Lung (tissue), 12 donors: ENCODE measurements around the gene MIP. TPM values are rescaled to one million over a fixed set of nuclear protein-coding genes. Genes with fewer than 3 reads are reported as not detected.
"Not testable (repeated sequence)": the region's sequence is repeated elsewhere in the genome, so short reads cannot be mapped to it uniquely, and the experiment has no call there.

ENCODE experiments used
- ATAC-seq: fragments of 200-7000 bp; cut with Tn5 transposase; one replicate; pipeline ENCODE4 v1.9.1; 2020; ENCODE audit warnings: moderate number of reproducible peaks; ENCODE audit not compliant: insufficient read depth, low FRiP score
- DNase-seq, 3 donors: peaks; one replicate each; pipeline ENCODE4 v3.0.0-alpha.2; 2013 to 2017
- H3K27ac ChIP-seq, 2 donors: one replicate each; pipeline ENCODE4 v1.5.1; 2013; ENCODE audit warnings: mild to moderate bottlenecking in 2 of 2, moderate library complexity in 2 of 2, control low read depth in 1 of 2, inconsistent platforms in 1 of 2, low read depth in 1 of 2, low read length in 1 of 2
- H3K27me3 ChIP-seq, 3 donors: one replicate each; pipeline ENCODE4 v1.5.1; 2013; ENCODE audit warnings: low read length in 2 of 3; ENCODE audit not compliant: control insufficient read depth in 3 of 3, insufficient read depth in 3 of 3
- H3K36me3 ChIP-seq, 4 donors: one replicate each; pipeline ENCODE4 v1.5.1; 2013; ENCODE audit warnings: low read length in 4 of 4, mild to moderate bottlenecking in 1 of 4, moderate library complexity in 1 of 4; ENCODE audit not compliant: control insufficient read depth in 4 of 4, insufficient read depth in 4 of 4
- H3K4me1 ChIP-seq, 5 donors: one replicate each; pipeline ENCODE4 v1.5.1; 2013; ENCODE audit warnings: low read length in 5 of 5, mild to moderate bottlenecking in 2 of 5, moderate library complexity in 1 of 5; ENCODE audit not compliant: control insufficient read depth in 5 of 5, insufficient read depth in 5 of 5
- H3K4me3 ChIP-seq: one replicate; pipeline ENCODE4 v1.5.1; 2013; ENCODE audit warnings: mild to moderate bottlenecking, control low read depth, moderate library complexity
- H3K9ac ChIP-seq, 2 donors: one replicate each; pipeline ENCODE4 v1.5.1; 2013; ENCODE audit warnings: low read length in 2 of 2, control low read depth in 1 of 2; ENCODE audit not compliant: insufficient read depth in 1 of 2
- H3K9me3 ChIP-seq, 4 donors: one replicate each; pipeline ENCODE4 v1.5.1; 2013; ENCODE audit warnings: low read length in 3 of 4, mild to moderate bottlenecking in 1 of 4, moderate library complexity in 1 of 4; ENCODE audit not compliant: control insufficient read depth in 4 of 4, insufficient read depth in 3 of 4
- WGBS, 2 donors: extraction: QIAGEN DNeasy Blood & Tissue Kit; methylation state at CpG; one replicate each; pipeline ENCODE4 v1.1.7; 2013; 5-methylcytosine and 5-hydroxymethylcytosine counted together
- polyA plus RNA-seq, 2 donors: library from polyadenylated mRNA; stranded (reverse); fragments of 200-250 nt; gene quantifications; one replicate each; pipeline ENCODE4 v1.2.1, GENCODE V29; 2013
- total RNA-seq, 2 donors: library from RNA; depleted of rRNA in 1 of 2; stranded (reverse); fragments of >200 nt in 1 of 2; gene quantifications; one replicate each; pipeline ENCODE4 v1.2.1, GENCODE V29; 2014 to 2021
- TF ChIP-seq, protein P1 (sequence below): IDR thresholded peaks from 2 replicates; pipeline ENCODE4 v1.5.1; 2012; ENCODE audit warnings: mild to moderate bottlenecking; ENCODE audit errors: control extremely low read depth, extremely low read depth
- donor health status: control.
- donor health status: control.
- donor health status: Bipolar disorder and iron deficiency.
- donor health status: healthy.
- donor health status: DM: yes; HTN: yes; CAD: no.

MIP gene
- total and polyA plus RNA-seq, 4 donors, result 0.06 to 0.08 TPM; not detected in 2

DNA sequence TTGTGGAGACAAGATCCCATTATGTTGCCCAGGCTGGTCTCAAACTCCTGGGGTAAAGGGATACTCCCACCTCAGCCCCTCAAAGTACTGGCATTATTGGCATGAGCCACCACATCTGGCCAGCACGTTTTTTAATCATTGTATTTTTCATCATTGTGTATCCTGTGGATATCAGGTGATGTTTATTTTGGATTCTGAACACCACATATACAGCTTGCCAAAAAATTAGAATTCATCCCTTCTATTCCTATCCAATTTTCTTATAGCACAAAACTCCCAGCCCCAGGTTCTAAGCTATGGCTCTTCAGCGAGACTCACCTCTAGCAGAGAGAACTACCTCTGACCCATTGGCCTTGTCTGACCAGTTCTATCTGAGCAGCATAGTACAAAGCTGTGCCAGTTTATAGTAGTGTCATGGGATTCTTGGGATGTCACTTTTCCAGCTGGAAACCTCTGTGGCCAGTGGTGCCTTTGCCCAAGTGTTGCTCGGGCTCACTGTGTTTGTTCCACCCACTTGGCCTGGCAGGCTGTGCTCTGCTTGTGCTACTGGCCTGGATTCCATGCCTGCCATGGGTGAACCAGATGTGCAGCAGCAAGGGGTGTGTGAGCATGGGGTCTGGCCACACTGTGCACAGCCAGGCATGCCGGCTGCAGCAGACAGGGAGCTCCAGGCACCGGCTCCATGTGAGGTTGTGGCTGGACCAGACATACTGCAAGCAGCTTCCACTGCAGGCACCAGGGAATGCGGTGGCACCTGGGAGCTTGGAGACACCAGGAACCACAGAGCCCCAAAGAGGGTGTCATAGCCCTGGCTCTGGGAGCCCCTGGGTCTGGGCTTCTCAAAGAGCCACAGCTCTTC is 42.4 kb downstream of the MIP start:
- Histone ChIP-seq H3K4me1 (no peaks in the 10 kb centered on the region), H3K27ac (no peak overlapping the region), H3K36me3 (peaks cover 0 to 2% (median 0%) of the 10 kb centered on the region in 4 donors), H3K4me3 (no peak overlapping the region), H3K9me3 (no peaks in the 10 kb centered on the region), H3K27me3 (no peaks in the 10 kb centered on the region), H3K9ac (no peak overlapping the region)
- DNase-seq (no peak), ATAC-seq (no peak)
- 83 to 90% methylated on average over 6 of the region's 6 CpGs for WGBS, 2 donors
- TF ChIP-seq, protein P1, sequence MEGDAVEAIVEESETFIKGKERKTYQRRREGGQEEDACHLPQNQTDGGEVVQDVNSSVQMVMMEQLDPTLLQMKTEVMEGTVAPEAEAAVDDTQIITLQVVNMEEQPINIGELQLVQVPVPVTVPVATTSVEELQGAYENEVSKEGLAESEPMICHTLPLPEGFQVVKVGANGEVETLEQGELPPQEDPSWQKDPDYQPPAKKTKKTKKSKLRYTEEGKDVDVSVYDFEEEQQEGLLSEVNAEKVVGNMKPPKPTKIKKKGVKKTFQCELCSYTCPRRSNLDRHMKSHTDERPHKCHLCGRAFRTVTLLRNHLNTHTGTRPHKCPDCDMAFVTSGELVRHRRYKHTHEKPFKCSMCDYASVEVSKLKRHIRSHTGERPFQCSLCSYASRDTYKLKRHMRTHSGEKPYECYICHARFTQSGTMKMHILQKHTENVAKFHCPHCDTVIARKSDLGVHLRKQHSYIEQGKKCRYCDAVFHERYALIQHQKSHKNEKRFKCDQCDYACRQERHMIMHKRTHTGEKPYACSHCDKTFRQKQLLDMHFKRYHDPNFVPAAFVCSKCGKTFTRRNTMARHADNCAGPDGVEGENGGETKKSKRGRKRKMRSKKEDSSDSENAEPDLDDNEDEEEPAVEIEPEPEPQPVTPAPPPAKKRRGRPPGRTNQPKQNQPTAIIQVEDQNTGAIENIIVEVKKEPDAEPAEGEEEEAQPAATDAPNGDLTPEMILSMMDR, result no peak

- no peak for ATAC-seq
- no peaks in the 10 kb centered on the region for H3K4me1 ChIP-seq
Measured at GRCh38 chr12:56410768-56411167, 43.7 kb downstream of the MIP start.

DNA sequence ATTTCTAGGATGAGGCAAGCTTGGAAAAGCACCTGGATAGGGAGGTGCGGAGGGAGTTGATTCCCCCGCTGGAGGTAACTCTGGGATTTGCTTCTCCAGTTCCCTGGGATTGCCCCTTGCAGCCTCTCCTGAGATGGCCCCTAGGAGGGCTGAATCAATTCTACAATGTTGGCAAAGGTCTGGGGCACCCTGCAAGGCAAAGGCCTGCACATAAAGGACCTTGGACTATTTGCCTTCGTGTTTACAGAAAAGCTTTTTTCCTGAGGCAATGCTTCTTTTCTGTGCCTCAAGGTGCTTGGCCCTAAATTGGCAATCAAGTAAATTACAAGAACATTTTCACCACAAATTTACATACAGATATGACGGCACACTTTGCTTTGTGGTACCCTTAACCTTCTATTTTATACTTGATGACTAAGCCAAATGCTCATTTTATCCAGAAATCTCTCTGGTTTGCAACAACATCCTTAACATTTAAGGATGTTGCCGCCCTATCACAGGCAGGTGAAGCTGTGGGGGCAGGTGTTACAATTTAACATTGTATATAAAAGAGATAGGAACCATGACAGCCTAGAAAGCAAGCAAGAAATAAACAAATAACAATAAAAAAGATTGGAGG is 45.5 kb downstream of the MIP start:
- ATAC-seq, result no peak
- DNase-seq, result no peak
- H3K9ac ChIP-seq, result no peak overlapping the region
- H3K27me3 ChIP-seq, result no peaks in the 10 kb centered on the region
- H3K4me1 ChIP-seq, result no peaks in the 10 kb centered on the region
- TF ChIP-seq, protein P1, result no peak
- H3K9me3 ChIP-seq, result no peaks in the 10 kb centered on the region
- no peaks in the 10 kb centered on the region for H3K36me3 ChIP-seq
- no peak overlapping the region for H3K4me3 ChIP-seq
- no peak overlapping the region for H3K27ac ChIP-seq
- 90 to 94% methylated on average over 5 of the region's 5 CpGs for WGBS, 2 donors

More at GRCh38 chr12:56410768-56411167, 43.7 kb downstream of the MIP start:
- Histone ChIP-seq H3K27ac (no peak overlapping the region), H3K4me3 (no peak overlapping the region), H3K9ac (no peak overlapping the region), H3K9me3 (no peaks in the 10 kb centered on the region), H3K27me3 (no peaks in the 10 kb centered on the region), H3K36me3 (peaks cover 0 to 2% (median 0%) of the 10 kb centered on the region in 4 donors)
- TF ChIP-seq, protein P1, result no peak
- WGBS, 2 donors, result 89 to 95% methylated on average over 4 of the region's 4 CpGs
- DNase-seq, result no peak

DNA sequence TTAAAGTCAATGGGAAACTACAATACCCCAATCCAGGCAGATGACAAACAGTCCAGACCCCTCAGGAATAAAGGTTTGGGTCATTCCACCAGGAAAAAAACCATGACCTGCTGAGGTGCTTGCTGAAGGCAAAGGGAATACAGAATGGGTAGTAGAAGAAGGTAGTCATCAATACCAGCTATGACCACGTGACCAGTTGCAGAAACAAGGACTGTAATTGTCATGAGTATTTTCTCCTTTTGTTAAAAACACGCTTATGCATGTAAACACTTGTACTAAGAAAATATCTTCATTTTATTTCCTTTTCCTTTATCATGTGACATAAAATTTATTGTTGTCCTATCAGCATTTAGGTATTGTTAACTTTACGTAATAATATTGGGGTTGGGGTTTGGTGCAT is 50.2 kb downstream of the MIP start:
- not testable (repeated sequence) for H3K9me3 ChIP-seq, H3K27ac ChIP-seq

GRCh38 chr12:56401612-56402011 is 52.8 kb downstream of the MIP start:
- H3K36me3 ChIP-seq, H3K9me3 ChIP-seq, H3K27me3 ChIP-seq, H3K9ac ChIP-seq, DNase-seq, H3K27ac ChIP-seq, H3K4me1 ChIP-seq, H3K4me3 ChIP-seq, ATAC-seq: not testable (repeated sequence)

More for the DNA sequence above, 50.2 kb downstream of the MIP start:
- not testable (repeated sequence) for DNase-seq, H3K27me3 ChIP-seq, H3K9ac ChIP-seq, ATAC-seq, H3K4me3 ChIP-seq, H3K36me3 ChIP-seq, H3K4me1 ChIP-seq
- WGBS, 2 donors, result 62 to 92% methylated on average over 3 of the region's 3 CpGs

- H3K27ac ChIP-seq, ATAC-seq, H3K4me3 ChIP-seq, DNase-seq, H3K27me3 ChIP-seq, H3K9me3 ChIP-seq, H3K4me1 ChIP-seq, H3K36me3 ChIP-seq, H3K9ac ChIP-seq: not testable (repeated sequence)
- 98 to 100% methylated on average over 1 of the region's 3 CpGs for WGBS, 2 donors
Measured at GRCh38 chr12:56401125-56401524, 53.3 kb downstream of the MIP start.
